ENCODE results near the gene OR2T12. TPM values are rescaled to one million over a fixed set of nuclear protein-coding genes. Genes with fewer than 3 reads are reported as not detected.
"Not testable (repeated sequence)": the region's sequence is repeated elsewhere in the genome, so short reads cannot be mapped to it uniquely, and the experiment has no call there.

The OR2T12 gene
- total RNA-seq, 1 donor from 2014 or later, result not detected

DNA sequence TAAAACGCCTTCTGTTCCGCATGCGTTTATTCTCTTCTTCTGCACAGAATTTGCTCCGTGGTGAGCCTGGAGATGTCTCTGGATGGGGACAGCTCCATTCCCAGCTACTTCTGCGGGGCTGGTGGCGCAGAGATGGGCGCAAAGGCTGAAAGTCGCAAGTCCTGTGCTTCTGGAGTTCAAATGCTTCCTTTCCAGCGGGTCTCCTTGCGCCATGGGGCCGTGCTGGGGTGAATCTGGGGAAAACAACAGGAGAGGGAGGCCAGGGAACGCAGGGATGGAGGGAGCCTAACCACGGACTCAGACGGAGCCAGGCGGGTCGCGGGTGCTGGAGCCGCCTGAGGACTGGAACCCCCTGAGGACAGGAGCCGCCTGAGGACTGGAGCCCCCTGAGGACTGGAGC, 2.9 kb upstream of the OR2T12 start:
- TF ChIP-seq, protein P1, sequence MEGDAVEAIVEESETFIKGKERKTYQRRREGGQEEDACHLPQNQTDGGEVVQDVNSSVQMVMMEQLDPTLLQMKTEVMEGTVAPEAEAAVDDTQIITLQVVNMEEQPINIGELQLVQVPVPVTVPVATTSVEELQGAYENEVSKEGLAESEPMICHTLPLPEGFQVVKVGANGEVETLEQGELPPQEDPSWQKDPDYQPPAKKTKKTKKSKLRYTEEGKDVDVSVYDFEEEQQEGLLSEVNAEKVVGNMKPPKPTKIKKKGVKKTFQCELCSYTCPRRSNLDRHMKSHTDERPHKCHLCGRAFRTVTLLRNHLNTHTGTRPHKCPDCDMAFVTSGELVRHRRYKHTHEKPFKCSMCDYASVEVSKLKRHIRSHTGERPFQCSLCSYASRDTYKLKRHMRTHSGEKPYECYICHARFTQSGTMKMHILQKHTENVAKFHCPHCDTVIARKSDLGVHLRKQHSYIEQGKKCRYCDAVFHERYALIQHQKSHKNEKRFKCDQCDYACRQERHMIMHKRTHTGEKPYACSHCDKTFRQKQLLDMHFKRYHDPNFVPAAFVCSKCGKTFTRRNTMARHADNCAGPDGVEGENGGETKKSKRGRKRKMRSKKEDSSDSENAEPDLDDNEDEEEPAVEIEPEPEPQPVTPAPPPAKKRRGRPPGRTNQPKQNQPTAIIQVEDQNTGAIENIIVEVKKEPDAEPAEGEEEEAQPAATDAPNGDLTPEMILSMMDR (IDR thresholded peaks at IDR 0.05; ENCODE audit: insufficient read depth, low read length, severe bottlenecking), result no peak
- DNase-seq (ENCODE audit: low read depth) (no peak), FAIRE-seq (no peak)
- H3K36me3 ChIP-seq (ENCODE audit: control insufficient read depth, insufficient read depth, low read length), result no peaks in the 10 kb centered on the region
- H3K27me3 ChIP-seq (ENCODE audit: control insufficient read depth, insufficient read depth, low read length), result no peaks in the 10 kb centered on the region
- H3K4me3 ChIP-seq (ENCODE audit: low read depth, low read length), result no peak overlapping the region

DNA sequence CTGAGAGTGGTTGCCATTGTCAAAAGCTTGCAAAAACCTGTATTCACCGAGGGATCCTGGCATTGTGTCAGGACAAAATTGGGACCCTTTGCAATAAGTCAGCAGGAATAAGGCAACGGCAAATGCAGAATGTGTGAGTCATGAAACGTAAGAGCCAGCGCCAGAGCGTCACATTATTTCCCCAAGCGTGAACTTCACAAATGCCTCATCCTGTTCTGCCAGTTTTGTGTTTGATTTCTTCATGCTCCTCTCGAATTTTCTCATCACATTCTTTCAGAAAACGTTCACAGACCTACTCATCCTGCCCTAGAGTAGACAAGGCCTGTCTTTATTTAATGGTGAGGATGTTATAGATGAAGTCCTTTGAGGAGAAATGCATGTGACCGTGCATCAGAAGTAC, 2.4 kb upstream of the OR2T12 start:
- H3K27me3 ChIP-seq (ENCODE audit: control insufficient read depth, insufficient read depth, low read length); DNase-seq (ENCODE audit: low read depth); H3K36me3 ChIP-seq (ENCODE audit: control insufficient read depth, insufficient read depth, low read length); H3K4me3 ChIP-seq (ENCODE audit: low read depth, low read length): not testable (repeated sequence)
- FAIRE-seq, result peak; percentile 28

DNA sequence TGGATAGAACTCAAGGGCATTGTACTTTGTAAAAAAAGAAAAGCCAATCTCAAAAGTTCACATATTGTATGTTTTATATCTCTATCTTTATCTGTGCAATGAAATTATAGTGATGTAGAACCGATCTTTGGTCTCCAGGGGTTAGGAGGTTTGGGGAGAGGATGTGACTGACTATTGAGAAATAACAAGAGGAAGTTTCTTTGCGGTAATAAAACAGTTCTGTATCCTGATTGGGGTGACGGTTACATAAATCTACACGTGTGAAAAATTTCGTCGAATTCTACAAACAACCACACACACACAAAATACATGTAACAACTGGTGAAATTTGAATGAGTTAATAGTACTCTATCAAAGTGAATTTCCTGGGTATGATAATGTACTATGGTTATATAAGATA, 14.8 kb downstream of the OR2T12 start:
- Histone ChIP-seq H3K4me3 (ENCODE audit: low read depth, low read length) (no peak overlapping the region), H3K27me3 (ENCODE audit: control insufficient read depth, insufficient read depth, low read length) (no peaks in the 10 kb centered on the region), H3K36me3 (ENCODE audit: control insufficient read depth, insufficient read depth, low read length) (no peaks in the 10 kb centered on the region)
- no peak for FAIRE-seq
- TF ChIP-seq, protein P1 (IDR thresholded peaks at IDR 0.05; ENCODE audit: insufficient read depth, low read length, severe bottlenecking), result no peak
- no peak for DNase-seq (ENCODE audit: low read depth)

DNA sequence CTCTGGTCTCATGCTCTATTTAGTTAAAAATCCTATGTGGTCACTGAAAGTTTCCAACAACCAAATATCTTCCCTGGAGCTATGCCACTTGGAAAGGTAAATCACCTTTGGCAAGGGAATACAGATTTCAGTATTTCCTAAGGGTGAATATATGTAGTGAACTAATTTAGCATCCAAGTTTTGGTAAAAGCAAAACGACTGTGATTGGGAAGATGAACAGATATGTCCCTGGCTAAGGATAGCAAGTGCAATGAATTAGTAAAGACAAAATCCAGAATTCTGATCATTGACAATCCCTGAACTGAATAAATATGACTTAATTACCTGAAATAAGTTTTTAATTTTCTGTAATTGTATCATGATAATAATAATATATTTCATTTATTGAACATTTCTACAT, 25.3 kb downstream of the OR2T12 start, which contains the start of gene OR2T33:
Gene OR2T33, minus strand, starts transcription at position 101 of the 400 bp plus-strand sequence. CDS start 4,162 bp downstream, outside the sequence.
- no peak for FAIRE-seq

DNA sequence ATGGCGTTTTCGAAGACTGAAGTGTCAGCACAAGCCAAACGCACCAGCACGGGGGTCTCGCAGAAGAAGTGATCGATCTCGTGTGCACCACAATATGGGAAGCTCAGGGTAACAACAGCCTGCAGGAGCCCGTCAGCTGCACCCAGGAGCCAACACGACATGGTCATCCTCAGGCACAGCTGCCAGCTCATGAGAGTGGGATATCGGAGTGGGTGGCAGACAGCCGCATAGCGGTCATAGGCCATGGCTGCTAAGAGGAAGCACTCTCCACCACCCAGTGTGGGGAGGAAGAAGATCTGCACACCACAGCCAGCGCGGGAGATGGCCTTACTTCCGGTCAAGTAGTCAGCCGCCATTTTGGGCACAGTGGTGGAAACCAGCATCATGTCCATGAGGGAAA, 30.0 kb downstream of the OR2T12 start:
- H3K36me3 ChIP-seq (ENCODE audit: control insufficient read depth, insufficient read depth, low read length); FAIRE-seq; H3K27me3 ChIP-seq (ENCODE audit: control insufficient read depth, insufficient read depth, low read length); H3K4me3 ChIP-seq (ENCODE audit: low read depth, low read length); DNase-seq (ENCODE audit: low read depth): not testable (repeated sequence)

More for the DNA sequence above, 25.3 kb downstream of the OR2T12 start, which contains the start of gene OR2T33:
- TF ChIP-seq, protein P1 (IDR thresholded peaks at IDR 0.05; ENCODE audit: insufficient read depth, low read length, severe bottlenecking), result no peak
- Histone ChIP-seq H3K4me3 (ENCODE audit: low read depth, low read length) (no peak within 1 kb of the TSS), H3K27me3 (ENCODE audit: control insufficient read depth, insufficient read depth, low read length) (no peaks in the 10 kb centered on the region), H3K36me3 (ENCODE audit: control insufficient read depth, insufficient read depth, low read length) (no peaks in the 10 kb centered on the region)
- no peak for DNase-seq (ENCODE audit: low read depth)

DNA sequence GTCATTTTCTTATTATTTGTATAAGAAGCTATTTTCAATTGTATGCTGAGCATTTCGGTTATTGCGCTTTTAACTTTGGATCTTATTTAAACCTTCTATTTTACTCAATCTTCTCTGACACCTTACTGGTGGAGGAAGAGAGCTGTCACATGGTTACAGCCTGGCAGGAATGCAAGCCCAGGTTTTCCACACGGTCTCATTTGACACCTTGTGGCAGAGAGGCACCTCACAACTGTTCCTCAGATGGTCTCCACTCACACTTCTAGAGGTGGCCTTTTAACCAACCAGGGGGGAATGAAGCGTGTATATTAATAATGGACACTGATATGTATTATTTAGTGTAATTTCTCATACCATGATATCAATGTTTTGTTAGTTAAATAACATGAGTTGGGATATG, 35.0 kb downstream of the OR2T12 start:
- no peak for DNase-seq (ENCODE audit: low read depth)
- Histone ChIP-seq H3K27me3 (ENCODE audit: control insufficient read depth, insufficient read depth, low read length) (no peaks in the 10 kb centered on the region), H3K4me3 (ENCODE audit: low read depth, low read length) (no peak overlapping the region), H3K36me3 (ENCODE audit: control insufficient read depth, insufficient read depth, low read length) (no peaks in the 10 kb centered on the region)
- no peak for FAIRE-seq
- TF ChIP-seq, protein P1 (IDR thresholded peaks at IDR 0.05; ENCODE audit: insufficient read depth, low read length, severe bottlenecking), result no peak

DNA sequence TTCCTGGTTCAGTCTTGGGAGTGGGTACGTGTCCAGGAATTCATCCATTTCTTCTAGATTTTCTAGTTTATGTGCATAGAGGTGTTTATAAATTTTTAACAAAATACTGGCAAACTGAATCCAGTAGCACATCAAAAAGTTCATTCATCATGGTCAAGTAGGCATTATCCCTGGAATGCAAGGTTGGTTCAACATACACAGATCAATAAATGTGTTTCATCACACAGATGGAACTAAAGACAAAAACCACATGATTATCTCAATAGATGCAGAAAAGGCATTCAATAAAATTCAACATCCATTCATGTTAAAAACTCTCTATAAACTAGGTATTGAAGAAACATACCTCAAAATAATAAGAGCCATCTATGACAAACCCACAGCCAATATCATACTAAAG, 43.9 kb downstream of the OR2T12 start:
- H3K27me3 ChIP-seq (ENCODE audit: control insufficient read depth, insufficient read depth, low read length); FAIRE-seq; H3K4me3 ChIP-seq (ENCODE audit: low read depth, low read length): not testable (repeated sequence)

More for the DNA sequence above, 43.9 kb downstream of the OR2T12 start:
- DNase-seq (ENCODE audit: low read depth); H3K36me3 ChIP-seq (ENCODE audit: control insufficient read depth, insufficient read depth, low read length): not testable (repeated sequence)

Measured in bronchial epithelial cell (primary cell).